CD14-positive monocyte (primary cell): ENCODE data around the gene RETREG3. TPM values are rescaled to one million over a fixed set of nuclear protein-coding genes. Genes with fewer than 3 reads are reported as not detected.

Experiments used
- DNase-seq, 3 donors: peaks; one replicate each; pipeline ENCODE4 v3.0.0-alpha.2; 2011 to 2022
- H2AFZ ChIP-seq: 2 replicates; pipeline ENCODE4 v1.6.0; 2012; ENCODE audit warnings: mild to moderate bottlenecking, low read depth, low read length, inconsistent platforms; ENCODE audit not compliant: insufficient read depth, poor library complexity, severe bottlenecking
- H3K27ac ChIP-seq, 2 donors: 1 replicate in 1 of 2; 2 replicates in 1 of 2; pipeline ENCODE4 v1.5.1; 2012 to 2013; ENCODE audit warnings: low read length in 2 of 2, control low read depth in 1 of 2, inconsistent platforms in 1 of 2, low read depth in 1 of 2, mild to moderate bottlenecking in 1 of 2
- H3K27me3 ChIP-seq, 2 donors: one replicate each; pipeline versions ENCODE4 v1.6.0 to v1.6.1; 2011 to 2013; ENCODE audit warnings: low read length in 2 of 2; ENCODE audit not compliant: control insufficient read depth in 2 of 2, insufficient read depth in 2 of 2
- H3K36me3 ChIP-seq, 2 donors: replicated peaks in 1 of 2; 1 replicate in 1 of 2; 2 replicates in 1 of 2; pipeline versions ENCODE4 v1.5.1 to v1.6.1; 2012 to 2013; ENCODE audit warnings: low read length in 2 of 2, control low read depth in 1 of 2, inconsistent platforms in 1 of 2, mild to moderate bottlenecking in 1 of 2; ENCODE audit not compliant: insufficient read depth in 2 of 2, control insufficient read depth in 1 of 2
- H3K4me1 ChIP-seq, 2 donors: 1 replicate in 1 of 2; 2 replicates in 1 of 2; pipeline versions ENCODE4 v1.5.1 to v1.6.1; 2012 to 2013; ENCODE audit warnings: low read length in 2 of 2, control low read depth in 1 of 2, inconsistent platforms in 1 of 2, mild to moderate bottlenecking in 1 of 2, moderate library complexity in 1 of 2; ENCODE audit not compliant: insufficient read depth in 2 of 2, control insufficient read depth in 1 of 2
- H3K4me2 ChIP-seq: replicated peaks from 2 replicates; pipeline ENCODE3; 2012; ENCODE audit warnings: low read length, moderate library complexity, mild to moderate bottlenecking; ENCODE audit not compliant: poor library complexity, severe bottlenecking; ENCODE audit errors: extremely low read depth
- H3K4me3 ChIP-seq, 3 experiments: fragments of 200-600 bp in 1 of 3; sonication (generic) in 1 of 3; replicated peaks in 1 of 3; 1 replicate in 2 of 3; 2 replicates in 1 of 3; pipeline ENCODE4 v1.5.1; 2011 to 2013; ENCODE audit warnings: low read length in 3 of 3, mild to moderate bottlenecking in 3 of 3, control low read depth in 2 of 3, low read depth in 2 of 3, inconsistent platforms in 1 of 3, moderate library complexity in 1 of 3
- H3K79me2 ChIP-seq: 2 replicates; pipeline ENCODE4 v1.6.0; 2012; ENCODE audit warnings: mild to moderate bottlenecking, control low read depth, inconsistent platforms, low read length, moderate library complexity; ENCODE audit not compliant: insufficient read depth
- H3K9ac ChIP-seq: 2 replicates; pipeline ENCODE4 v1.6.0; 2017; ENCODE audit warnings: low read length, mild to moderate bottlenecking; ENCODE audit not compliant: insufficient read depth, poor library complexity, severe bottlenecking
- H3K9me3 ChIP-seq, 2 donors: replicated peaks in 1 of 2; 1 replicate in 1 of 2; 2 replicates in 1 of 2; pipeline versions ENCODE4 v1.5.1 to v1.6.1; 2012 to 2013; ENCODE audit warnings: low read length in 2 of 2, control low read depth in 1 of 2; ENCODE audit not compliant: control insufficient read depth in 1 of 2, insufficient read depth in 1 of 2
- H4K20me1 ChIP-seq: 2 replicates; pipeline ENCODE4 v1.6.0; 2012; ENCODE audit warnings: mild to moderate bottlenecking, low read length, control low read depth, moderate library complexity; ENCODE audit not compliant: insufficient read depth
- H3K27ac Mint-ChIP-seq, 7 donors: one replicate each; pipeline ENCODE4 v1.8.0; 2020; ENCODE audit warnings: mild to moderate bottlenecking in 7 of 7, mixed read lengths in 7 of 7, moderate library complexity in 6 of 7, inconsistent platforms in 2 of 7
- H3K27me3 Mint-ChIP-seq, 3 donors: one replicate each; pipeline ENCODE4 v1.8.0; 2021 to 2022; ENCODE audit warnings: low read depth in 3 of 3, mild to moderate bottlenecking in 3 of 3, mixed read lengths in 3 of 3, moderate library complexity in 3 of 3, inconsistent platforms in 1 of 3
- H3K36me3 Mint-ChIP-seq, 2 donors: one replicate each; pipeline ENCODE4 v1.8.0; 2020; ENCODE audit warnings: mixed read lengths in 2 of 2, inconsistent platforms in 1 of 2, mild to moderate bottlenecking in 1 of 2
- H3K4me1 Mint-ChIP-seq: one replicate; pipeline ENCODE4 v1.8.0; 2020; ENCODE audit warnings: mild to moderate bottlenecking, mixed read lengths
- H3K4me3 Mint-ChIP-seq, 2 donors: one replicate each; pipeline ENCODE4 v1.8.0; 2020; ENCODE audit warnings: mild to moderate bottlenecking in 2 of 2, mixed read lengths in 2 of 2, moderate library complexity in 1 of 2
- H3K9me3 Mint-ChIP-seq, 7 donors: one replicate each; pipeline ENCODE4 v1.8.0; 2020 to 2022; ENCODE audit warnings: mixed read lengths in 7 of 7, mild to moderate bottlenecking in 6 of 7, moderate library complexity in 6 of 7, inconsistent platforms in 2 of 7
- whole genome bisulfite sequencing: methylation state at CpG from one replicate; pipeline ENCODE4 v1.1.5; 2013; ENCODE audit warnings: missing lambda C conversion rate; ENCODE audit not compliant: insufficient coverage; 5-methylcytosine and 5-hydroxymethylcytosine counted together
- intact Hi-C, 2 donors: fragments of 100-400 bp; cut with micrococcal nuclease; formaldehyde crosslinking; loops; one replicate each; pipeline versions ENCODE4 v1.15.0 to v1.15.1; 2023
- polyA plus RNA-seq, 3 donors: library from polyadenylated mRNA; depleted of rRNA in 1 of 3; unstranded in 2 of 3; stranded (reverse) in 1 of 3; fragments of 300-500 nt in 2 of 3; fragments of >200 nt in 1 of 3; fragmentation: Illumina TruSeq in 2 of 3; gene quantifications; 1 replicate in 2 of 3; 2 replicates in 1 of 3; pipeline ENCODE4 v1.2.3, GENCODE V29; 2012 to 2021
- TF ChIP-seq, protein P1 (sequence below): fragments of 200-600 bp; IDR thresholded peaks from one replicate; pipeline ENCODE4 v1.8.0; 2022; ENCODE audit warnings: antibody characterized with exemption, mild to moderate bottlenecking

RETREG3 gene
- polyA plus RNA-seq, 3 donors, result 34.0 to 69.9 (median 69.9) TPM

DNA sequence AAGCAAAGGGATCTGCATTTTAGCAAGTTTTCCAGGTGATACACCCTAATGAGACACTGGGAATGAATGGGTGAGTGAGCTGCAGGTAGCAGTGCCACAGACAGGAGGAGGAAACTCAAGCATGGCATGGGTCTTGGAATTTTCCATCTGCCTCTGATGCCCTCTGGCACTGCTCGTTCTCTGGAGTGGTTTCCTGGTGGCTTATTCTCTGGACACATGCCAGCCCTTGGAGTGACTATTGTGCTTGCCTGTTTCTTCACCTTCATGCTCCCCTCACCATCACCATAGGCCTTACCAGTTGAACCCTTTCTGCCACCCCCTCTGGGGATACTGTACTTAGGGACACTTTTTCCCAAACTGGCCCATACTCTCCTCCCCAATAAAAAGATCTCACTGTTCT lies 45.6 kb downstream of the RETREG3 start:
- peak overlapping the region; percentile 100 for H3K4me2 ChIP-seq
- TF ChIP-seq, protein P1, sequence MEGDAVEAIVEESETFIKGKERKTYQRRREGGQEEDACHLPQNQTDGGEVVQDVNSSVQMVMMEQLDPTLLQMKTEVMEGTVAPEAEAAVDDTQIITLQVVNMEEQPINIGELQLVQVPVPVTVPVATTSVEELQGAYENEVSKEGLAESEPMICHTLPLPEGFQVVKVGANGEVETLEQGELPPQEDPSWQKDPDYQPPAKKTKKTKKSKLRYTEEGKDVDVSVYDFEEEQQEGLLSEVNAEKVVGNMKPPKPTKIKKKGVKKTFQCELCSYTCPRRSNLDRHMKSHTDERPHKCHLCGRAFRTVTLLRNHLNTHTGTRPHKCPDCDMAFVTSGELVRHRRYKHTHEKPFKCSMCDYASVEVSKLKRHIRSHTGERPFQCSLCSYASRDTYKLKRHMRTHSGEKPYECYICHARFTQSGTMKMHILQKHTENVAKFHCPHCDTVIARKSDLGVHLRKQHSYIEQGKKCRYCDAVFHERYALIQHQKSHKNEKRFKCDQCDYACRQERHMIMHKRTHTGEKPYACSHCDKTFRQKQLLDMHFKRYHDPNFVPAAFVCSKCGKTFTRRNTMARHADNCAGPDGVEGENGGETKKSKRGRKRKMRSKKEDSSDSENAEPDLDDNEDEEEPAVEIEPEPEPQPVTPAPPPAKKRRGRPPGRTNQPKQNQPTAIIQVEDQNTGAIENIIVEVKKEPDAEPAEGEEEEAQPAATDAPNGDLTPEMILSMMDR, result no peak
- Mint-ChIP-seq H3K4me1 (peaks cover 33% of the 10 kb centered on the region), H3K36me3 (peaks cover 24 to 32% of the 10 kb centered on the region in 2 donors), H3K27ac (peak overlapping the region in 6 of 7 donors; percentile 61 to 91 (median 81)), H3K27me3 (peaks cover 0 to 10% (median 1%) of the 10 kb centered on the region in 3 donors), H3K4me3 (peak overlapping the region; percentile 9 to 13), H3K9me3 (peaks cover 0 to 3% (median 0%) of the 10 kb centered on the region in 7 donors)
- peak overlapping the region in 1 of 2 donors; percentile 92 for H3K27ac ChIP-seq
- no peaks in the 10 kb centered on the region for H3K27me3 ChIP-seq
- H4K20me1 ChIP-seq, result peaks cover 32% of the 10 kb centered on the region
- no peaks in the 10 kb centered on the region for H3K9me3 ChIP-seq
- intact Hi-C loops, result loop anchor here in 1 of 2 donors (2.0 kb wide), 1 partner anchor 13 kb away; the partner anchor contains the start of gene PSMC3IP
- H3K4me1 ChIP-seq, result peaks cover 39 to 52% of the 10 kb centered on the region in 2 donors
- peaks cover 22 to 30% of the 10 kb centered on the region in 2 donors for H3K36me3 ChIP-seq
- 0% methylated on average over 1 of the region's 1 CpG for WGBS
- peaks cover 48% of the 10 kb centered on the region for H3K79me2 ChIP-seq
- H3K4me3 ChIP-seq, result peak overlapping the region in 1 of 3 experiments; percentile 92
- no peak overlapping the region for H2AFZ ChIP-seq
- no peak for DNase-seq
- H3K9ac ChIP-seq, result no peak overlapping the region

DNA sequence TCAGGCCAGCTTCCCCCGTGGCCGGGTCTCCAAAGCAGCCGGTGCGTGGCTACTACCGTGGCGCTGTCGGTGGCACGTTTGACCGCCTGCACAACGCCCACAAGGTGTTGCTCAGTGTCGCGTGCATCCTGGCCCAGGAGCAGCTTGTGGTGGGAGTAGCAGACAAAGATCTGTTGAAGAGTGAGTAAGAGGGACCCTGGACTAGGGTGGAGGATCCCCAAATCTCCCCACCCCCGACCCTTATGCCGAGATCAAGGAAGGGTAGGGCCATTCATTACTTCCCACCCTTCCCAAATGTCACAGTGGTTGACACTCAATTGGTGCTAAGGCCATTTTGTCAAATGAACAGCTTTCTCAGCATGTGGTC lies 46.0 kb downstream of the RETREG3 start:
- H3K27me3 ChIP-seq, result no peaks in the 10 kb centered on the region
- 89% methylated on average over 4 of the region's 14 CpGs for WGBS
- H3K27ac ChIP-seq, result peak overlapping the region; percentile 88 to 92
- DNase-seq, result no peak
- H3K4me1 ChIP-seq, result peaks cover 35 to 48% of the 10 kb centered on the region in 2 donors
- Mint-ChIP-seq H3K4me1 (peaks cover 31% of the 10 kb centered on the region), H3K36me3 (peaks cover 23 to 29% of the 10 kb centered on the region in 2 donors), H3K9me3 (peaks cover 0 to 3% (median 0%) of the 10 kb centered on the region in 7 donors), H3K4me3 (peak overlapping the region; percentile 90 to 93), H3K27me3 (peaks cover 0 to 10% (median 1%) of the 10 kb centered on the region in 3 donors), H3K27ac (peak overlapping the region; percentile 81 to 97 (median 91))
- peak overlapping the region in 2 of 3 experiments; percentile 91 to 92 for H3K4me3 ChIP-seq
- H4K20me1 ChIP-seq, result peaks cover 27% of the 10 kb centered on the region
- peak overlapping the region; percentile 87 for H3K9ac ChIP-seq
- intact Hi-C loops, result loop anchor here in 1 of 2 donors (2.0 kb wide), 1 partner anchor 14 kb away; the partner anchor contains the start of gene PSMC3IP
- H2AFZ ChIP-seq, result no peak overlapping the region
- TF ChIP-seq, protein P1, result no peak
- peaks cover 19 to 27% of the 10 kb centered on the region in 2 donors for H3K36me3 ChIP-seq
- peak overlapping the region; percentile 100 for H3K4me2 ChIP-seq
- H3K9me3 ChIP-seq, result no peaks in the 10 kb centered on the region
- H3K79me2 ChIP-seq, result peaks cover 44% of the 10 kb centered on the region
